HCT116 (cell line): Measurements from ENCODE around the gene DHX30. TPM values are rescaled to one million over a fixed set of nuclear protein-coding genes. Genes with fewer than 3 reads are reported as not detected.

Experiments
- ATAC-seq: fragments of 200-7000 bp; cut with Tn5 transposase; 2 replicates; pipeline ENCODE4 v1.9.1; 2020; ENCODE audit warnings: mild to moderate bottlenecking, moderate library complexity
- BruUV-seq: library from RNA; stranded (reverse); fragments of 400-500 nt; replicated peaks from 2 replicates; lab custom pipeline; 2021; lab: Mats Ljungman, UMichigan
- CTCF ChIA-PET: fragments of 300-600 bp; sonication (Branson Sonifier 250); formaldehyde crosslinking; loops from one replicate; lab custom pipeline; 2021; ENCODE audit warnings: antibody characterized with exemption; lab: Charles Lee
- POLR2A ChIA-PET: fragments of 300-600, 350-600 bp; sonication (Branson Sonifier 250); formaldehyde crosslinking; loops from one replicate; lab custom pipeline; 2021; ENCODE audit warnings: antibody characterized with exemption; lab: Charles Lee
- RAD21 ChIA-PET, 2 experiments: fragments of 300-600 bp; sonication (Branson Sonifier 250); formaldehyde crosslinking; loops; one replicate each; lab custom pipeline; 2023; ENCODE audit warnings: low total read pairs in 2 of 2; ENCODE audit not compliant: uncharacterized antibody in 2 of 2, unreplicated experiment in 2 of 2, low non-redundant PET in 1 of 2; lab: Charles Lee
- DNase-seq: peaks from one replicate; pipeline ENCODE4 v3.0.0-alpha.2; 2010; ENCODE audit warnings: low read depth, low spot score
- H2AFZ ChIP-seq: fragments of 200-600 bp; shearing (Covaris generic), sonication (generic); 2 replicates; pipeline ENCODE4 v1.6.1; 2017; ENCODE audit warnings: low read depth, mixed run types, mixed read lengths, antibody characterized with exemption, low read length; ENCODE audit not compliant: poor library complexity, severe bottlenecking
- H3K27ac ChIP-seq: 2 replicates; pipeline ENCODE4 v1.5.1; 2012; ENCODE audit warnings: low read depth, low read length
- H3K27me3 ChIP-seq: fragments of 200-600 bp; sonication (generic); 2 replicates; pipeline ENCODE4 v1.6.1; 2016; ENCODE audit warnings: mixed run types, low read length, mixed read lengths; ENCODE audit not compliant: insufficient read depth
- H3K36me3 ChIP-seq, 2 experiments: fragments of 200-500 bp in 1 of 2; fragments of 200-600 bp in 1 of 2; sonication (Bioruptor generic) in 1 of 2; sonication (generic) in 1 of 2; 2 replicates each; pipeline versions ENCODE4 v1.5.1 to v1.6.1; 2014 to 2016; ENCODE audit warnings: low read length in 2 of 2, inconsistent platforms in 1 of 2, mixed read lengths in 1 of 2, mixed run types in 1 of 2; ENCODE audit not compliant: insufficient read depth in 2 of 2, control insufficient read depth in 1 of 2
- H3K4me1 ChIP-seq, 2 experiments: fragments of 200-600 bp in 1 of 2; sonication (generic) in 1 of 2; 2 replicates each; pipeline versions ENCODE4 v1.5.1 to v1.6.1; 2012 to 2017; ENCODE audit warnings: low read length in 2 of 2, inconsistent platforms in 1 of 2, mild to moderate bottlenecking in 1 of 2, mixed read lengths in 1 of 2, mixed run types in 1 of 2, moderate library complexity in 1 of 2; ENCODE audit not compliant: insufficient read depth in 2 of 2, control insufficient read depth in 1 of 2
- H3K4me2 ChIP-seq: fragments of 200-600 bp; sonication (generic); 2 replicates; pipeline ENCODE4 v1.6.1; 2017; ENCODE audit warnings: mixed run types, low read length, mixed read lengths
- H3K4me3 ChIP-seq, 2 experiments: fragments of 200-600 bp in 1 of 2; sonication (generic) in 1 of 2; replicated peaks in 1 of 2; 2 replicates each; pipeline ENCODE4 v1.5.1; 2011 to 2016; ENCODE audit warnings: low read length in 2 of 2, control low read depth in 1 of 2, low read depth in 1 of 2, mild to moderate bottlenecking in 1 of 2, mixed read lengths in 1 of 2, mixed run types in 1 of 2
- H3K79me2 ChIP-seq: fragments of 200-600 bp; sonication (generic); 2 replicates; pipeline ENCODE4 v1.6.1; 2017; ENCODE audit warnings: mild to moderate bottlenecking, mixed run types, low read length, moderate library complexity, mixed read lengths; ENCODE audit not compliant: insufficient read depth
- H3K9ac ChIP-seq: fragments of 200-600 bp; sonication (generic); 2 replicates; pipeline ENCODE4 v1.6.1; 2016; ENCODE audit warnings: low read length, mixed read lengths
- H3K9me2 ChIP-seq: fragments of 200-600 bp; sonication (generic), shearing (Covaris generic); 2 replicates; pipeline ENCODE4 v1.6.1; 2017; ENCODE audit warnings: mixed run types, mild to moderate bottlenecking, moderate library complexity; ENCODE audit not compliant: insufficient read depth
- H3K9me3 ChIP-seq, 2 experiments: fragments of 200-500 bp in 1 of 2; fragments of 200-600 bp in 1 of 2; sonication (Bioruptor generic) in 1 of 2; sonication (generic) in 1 of 2; 2 replicates each; pipeline ENCODE4 v1.6.1; 2014 to 2017; ENCODE audit warnings: low read length in 2 of 2, mixed read lengths in 2 of 2, inconsistent platforms in 1 of 2, low read depth in 1 of 2, mild to moderate bottlenecking in 1 of 2, mixed run types in 1 of 2, moderate library complexity in 1 of 2; ENCODE audit not compliant: control insufficient read depth in 1 of 2, insufficient read depth in 1 of 2
- H4K20me1 ChIP-seq: fragments of 200-600 bp; sonication (generic), shearing (Covaris generic); 2 replicates; pipeline ENCODE4 v1.6.1; 2017; ENCODE audit warnings: mixed run types, mild to moderate bottlenecking, moderate library complexity; ENCODE audit not compliant: insufficient read depth
- CTCF ChIP-seq, 3 experiments: fragments of 200-600 bp in 1 of 3; sonication (generic) in 1 of 3; IDR thresholded peaks in 2 of 3; conservative IDR thresholded peaks in 1 of 3; 2 replicates each; pipeline ENCODE4 v1.5.1; 2012 to 2017; ENCODE audit warnings: low read depth in 2 of 3, low read length in 2 of 3, antibody characterized with exemption in 1 of 3, borderline replicate concordance in 1 of 3, control low read depth in 1 of 3, mild to moderate bottlenecking in 1 of 3, mixed read lengths in 1 of 3, mixed run types in 1 of 3, moderate library complexity in 1 of 3; ENCODE audit not compliant: insufficient read depth in 1 of 3
- EGR1 ChIP-seq: IDR thresholded peaks from 2 replicates; pipeline ENCODE4 v1.6.1; 2012; ENCODE audit warnings: low read depth
- EZH2 ChIP-seq: fragments of 200-600 bp; sonication (generic); IDR thresholded peaks from 2 replicates; pipeline ENCODE4 v1.6.1; 2017; ENCODE audit warnings: antibody characterized with exemption, mixed run types
- POLR2A ChIP-seq: IDR thresholded peaks from 2 replicates; pipeline ENCODE4 v1.7.0; 2011; ENCODE audit warnings: borderline replicate concordance; ENCODE audit not compliant: insufficient read depth, insufficient read length; ENCODE audit errors: extremely low read depth
- SP1 ChIP-seq: IDR thresholded peaks from 2 replicates; pipeline ENCODE4 v1.6.1; 2012; ENCODE audit warnings: low read depth
- SRF ChIP-seq: IDR thresholded peaks from 2 replicates; pipeline ENCODE4 v1.6.1; 2012; ENCODE audit warnings: low read depth
- ZNF274 ChIP-seq: fragments of 200-500 bp; sonication (Bioruptor generic); IDR thresholded peaks from 2 replicates; pipeline ENCODE4 v1.6.1; 2014; ENCODE audit warnings: mild to moderate bottlenecking, low read depth, low read length, inconsistent platforms
- intact Hi-C: fragments of 100-400 bp; cut with micrococcal nuclease; formaldehyde crosslinking; loops from 2 replicates; pipeline ENCODE4 v1.10.0; 2022
- total RNA-seq: library from RNA; stranded (reverse); gene quantifications from one replicate; pipeline ENCODE4 v1.2.1, GENCODE V29; 2021; ENCODE audit not compliant: unreplicated experiment

Gene DHX30
- total RNA-seq, 1 experiment from 2014 or later: 114 TPM

- CTCF ChIA-PET: no interaction called here
- Histone ChIP-seq H3K9me3 (no peaks in the 10 kb centered on the region), H3K4me3 (no peak overlapping the region), H3K9me2 (no peaks in the 10 kb centered on the region), H2AFZ (no peak overlapping the region), H3K9ac (no peak overlapping the region), H3K36me3 (peaks cover 6 to 16% of the 10 kb centered on the region in 2 experiments; a peak in 3 of 4 replicates), H3K79me2 (no peaks in the 10 kb centered on the region), H4K20me1 (no peaks in the 10 kb centered on the region), H3K4me1 (no peaks in the 10 kb centered on the region), H3K4me2 (no peak overlapping the region), H3K27ac (no peak overlapping the region), H3K27me3 (no peaks in the 10 kb centered on the region)
- DNase-seq (no peak), ATAC-seq (no peak)
- no TSS peak for BruUV-seq
- POLR2A ChIA-PET: no interaction called here
- TF ChIP-seq ZNF274 (no peak), CTCF (IDR thresholded peaks at IDR 0.05 in 2 of 3, conservative IDR thresholded peaks at IDR 0.05 in 1 of 3; ENCODE audit: borderline replicate concordance in 1 of 3, insufficient read depth in 1 of 3, low read depth in 2 of 3, low read length in 2 of 3) (peak in 2 of 3 experiments; percentile 9 to 38; a peak in 2 of 6 replicates)
- RAD21 ChIA-PET: no interaction called here
- intact Hi-C loops: loop anchor here (5.0 kb wide), 1 partner anchor 137 kb away; no protein-coding TSS in a partner anchor
Observed at GRCh38 chr3:47854720-47855455, 52.0 kb downstream of the DHX30 start.

GRCh38 chr3:47855461-47856383 is 52.8 kb downstream of the DHX30 start:
- ATAC-seq (no peak), DNase-seq (no peak)
- intact Hi-C loops: no loop called here
- Histone ChIP-seq H3K9me3 (no peaks in the 10 kb centered on the region), H3K9ac (no peak overlapping the region), H3K9me2 (no peaks in the 10 kb centered on the region), H4K20me1 (no peaks in the 10 kb centered on the region), H2AFZ (no peak overlapping the region), H3K4me2 (no peak overlapping the region), H3K79me2 (no peaks in the 10 kb centered on the region), H3K27me3 (no peaks in the 10 kb centered on the region), H3K36me3 (peaks cover 2 to 10% of the 10 kb centered on the region in 2 experiments; a peak in 3 of 4 replicates), H3K27ac (no peak overlapping the region), H3K4me1 (no peaks in the 10 kb centered on the region), H3K4me3 (no peak overlapping the region)
- TF ChIP-seq EZH2 (no peak), SP1 (no peak), SRF (no peak), EGR1 (no peak), POLR2A (no peak)
- ChIA-PET RAD21 (no interaction called here), CTCF (no interaction called here), POLR2A (no interaction called here)
- no TSS peak for BruUV-seq
